ENCODE results near the gene FMNL3. TPM values are rescaled to one million over a fixed set of nuclear protein-coding genes. Genes with fewer than 3 reads are reported as not detected.
A peak's percentile ranks its signal among the peaks of the same experiment; 100 is the strongest.

Gene FMNL3
- total and polyA plus RNA-seq, 2 of the 13 experiments (the other 11 are each of a cell fraction or from before 2014, with no cell fraction given): 0.44 to 1.1 TPM

DNA sequence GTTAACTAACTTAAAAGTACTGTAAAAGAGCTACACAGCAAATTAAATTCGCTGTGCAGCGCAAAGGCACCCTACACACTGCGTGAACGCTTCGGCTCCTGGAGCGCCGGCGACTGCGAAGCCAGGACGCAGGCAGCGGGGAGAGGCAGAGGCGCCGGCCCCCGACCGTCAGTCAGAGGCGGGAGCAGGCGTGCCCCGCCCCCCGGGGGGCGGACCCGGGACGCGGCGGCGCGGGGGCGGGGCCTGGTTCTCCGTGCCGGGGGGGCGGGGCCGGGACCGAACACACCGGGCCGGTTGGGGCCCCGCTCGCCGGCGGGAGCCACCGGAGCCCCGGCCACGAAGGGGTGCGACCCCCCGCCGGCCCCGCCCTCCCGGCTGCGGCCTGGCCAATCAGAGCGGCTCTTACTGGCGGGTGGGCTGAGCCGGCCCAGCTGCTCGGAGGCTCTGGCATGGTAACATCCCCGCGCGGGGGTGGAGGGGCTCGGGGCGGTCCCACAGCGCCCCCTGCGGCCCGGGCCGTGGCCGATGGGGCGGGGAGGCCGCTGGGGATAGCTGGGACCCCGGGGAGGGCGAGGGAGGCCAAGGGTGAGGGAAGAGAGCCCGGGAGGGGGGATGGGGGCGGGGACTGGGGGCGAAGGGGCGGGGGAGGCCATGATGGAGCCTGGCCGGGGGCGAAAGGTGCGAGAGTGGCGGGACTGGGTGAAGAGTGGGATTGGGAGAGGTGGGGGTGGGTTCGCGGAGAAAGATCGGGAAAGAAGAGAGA is 83.9 kb downstream of the FMNL3 start, which contains the start of gene PRPF40B (continued):
- TF ChIP-seq ZGPAT (CRISPR knock-in tag; IDR thresholded peaks at IDR 0.05): no peak; the same call in 1 of the 2 replicates
- no peak for TF ChIP-seq ZBTB42 (CRISPR knock-in tag; IDR thresholded peaks at IDR 0.05)
- TF ChIP-seq HOMEZ (CRISPR knock-in tag; IDR thresholded peaks at IDR 0.05; ENCODE audit: low read depth): no peak
- TF ChIP-seq, protein P1, sequence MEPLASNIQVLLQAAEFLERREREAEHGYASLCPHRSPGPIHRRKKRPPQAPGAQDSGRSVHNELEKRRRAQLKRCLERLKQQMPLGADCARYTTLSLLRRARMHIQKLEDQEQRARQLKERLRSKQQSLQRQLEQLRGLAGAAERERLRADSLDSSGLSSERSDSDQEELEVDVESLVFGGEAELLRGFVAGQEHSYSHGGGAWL (CRISPR knock-in tag; IDR thresholded peaks at IDR 0.05): no peak
- TF ChIP-seq ZNF550 (CRISPR knock-in tag; IDR thresholded peaks at IDR 0.05; ENCODE audit: borderline replicate concordance): no peak
- TF ChIP-seq FOXO1 (CRISPR knock-in tag; IDR thresholded peaks at IDR 0.05): no peak
- no peak for TF ChIP-seq NR1H2 (CRISPR knock-in tag; IDR thresholded peaks at IDR 0.05; ENCODE audit: borderline replicate concordance, low read depth)
- no peak for TF ChIP-seq ZNF432 (CRISPR knock-in tag; IDR thresholded peaks at IDR 0.05; ENCODE audit: borderline replicate concordance)
- TF ChIP-seq, protein P2, sequence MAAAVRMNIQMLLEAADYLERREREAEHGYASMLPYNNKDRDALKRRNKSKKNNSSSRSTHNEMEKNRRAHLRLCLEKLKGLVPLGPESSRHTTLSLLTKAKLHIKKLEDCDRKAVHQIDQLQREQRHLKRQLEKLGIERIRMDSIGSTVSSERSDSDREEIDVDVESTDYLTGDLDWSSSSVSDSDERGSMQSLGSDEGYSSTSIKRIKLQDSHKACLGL (CRISPR knock-in tag; IDR thresholded peaks at IDR 0.05): 0 out of 2 replicates have a peak, but pooled peaks have one; percentile 19
- no peak for TF ChIP-seq TBP (CRISPR knock-in tag; IDR thresholded peaks at IDR 0.05)
- TF ChIP-seq, protein P3, sequence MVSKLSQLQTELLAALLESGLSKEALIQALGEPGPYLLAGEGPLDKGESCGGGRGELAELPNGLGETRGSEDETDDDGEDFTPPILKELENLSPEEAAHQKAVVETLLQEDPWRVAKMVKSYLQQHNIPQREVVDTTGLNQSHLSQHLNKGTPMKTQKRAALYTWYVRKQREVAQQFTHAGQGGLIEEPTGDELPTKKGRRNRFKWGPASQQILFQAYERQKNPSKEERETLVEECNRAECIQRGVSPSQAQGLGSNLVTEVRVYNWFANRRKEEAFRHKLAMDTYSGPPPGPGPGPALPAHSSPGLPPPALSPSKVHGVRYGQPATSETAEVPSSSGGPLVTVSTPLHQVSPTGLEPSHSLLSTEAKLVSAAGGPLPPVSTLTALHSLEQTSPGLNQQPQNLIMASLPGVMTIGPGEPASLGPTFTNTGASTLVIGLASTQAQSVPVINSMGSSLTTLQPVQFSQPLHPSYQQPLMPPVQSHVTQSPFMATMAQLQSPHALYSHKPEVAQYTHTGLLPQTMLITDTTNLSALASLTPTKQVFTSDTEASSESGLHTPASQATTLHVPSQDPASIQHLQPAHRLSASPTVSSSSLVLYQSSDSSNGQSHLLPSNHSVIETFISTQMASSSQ (IDR thresholded peaks at IDR 0.05; ENCODE audit: low read depth): no peak
- TF ChIP-seq, protein P3 (CRISPR knock-in tag; IDR thresholded peaks at IDR 0.05; ENCODE audit: borderline replicate concordance): peak; percentile 44; the same call in 1 of the 2 replicates
- no peak for TF ChIP-seq ZBTB10 (CRISPR knock-in tag; IDR thresholded peaks at IDR 0.05; ENCODE audit: borderline replicate concordance)
- no peak for TF ChIP-seq NR3C1 (CRISPR knock-in tag; IDR thresholded peaks at IDR 0.05)
- no peak for TF ChIP-seq ZNF589 (CRISPR knock-in tag; conservative IDR thresholded peaks at IDR 0.05)
- no peak for TF ChIP-seq ZSCAN30 (CRISPR knock-in tag; IDR thresholded peaks at IDR 0.05)
- TF ChIP-seq RFX3 (CRISPR knock-in tag; IDR thresholded peaks at IDR 0.05): no peak
- TF ChIP-seq ZBTB38 (CRISPR knock-in tag; IDR thresholded peaks at IDR 0.05): no peak
- no peak for TF ChIP-seq HNRNPUL1 (IDR thresholded peaks at IDR 0.05; ENCODE audit: low read depth, low read length)
